Gastrocnemius medialis (tissue), 4 donors: ENCODE data around the gene SERPINB6.

Experiments used
- POLR2A ChIP-seq, 2 donors: fragments of 450-650 bp; IDR thresholded peaks; one replicate each; pipeline ENCODE4 v1.6.1; 2017; ENCODE audit warnings: antibody characterized with exemption in 2 of 2, mild to moderate bottlenecking in 2 of 2, moderate library complexity in 2 of 2
- TF ChIP-seq, protein P1 (sequence below), 5 experiments: fragments of 450-650 bp in 3 of 5; fragments of 200-600 bp in 2 of 5; sonication (generic) in 2 of 5; IDR thresholded peaks in 4 of 5; conservative IDR thresholded peaks in 1 of 5; 1 replicate in 4 of 5; 2 replicates in 1 of 5; pipeline ENCODE4 v1.5.1; 2016 to 2019; ENCODE audit warnings: antibody characterized with exemption in 5 of 5, mild to moderate bottlenecking in 3 of 5, moderate library complexity in 3 of 5

DNA sequence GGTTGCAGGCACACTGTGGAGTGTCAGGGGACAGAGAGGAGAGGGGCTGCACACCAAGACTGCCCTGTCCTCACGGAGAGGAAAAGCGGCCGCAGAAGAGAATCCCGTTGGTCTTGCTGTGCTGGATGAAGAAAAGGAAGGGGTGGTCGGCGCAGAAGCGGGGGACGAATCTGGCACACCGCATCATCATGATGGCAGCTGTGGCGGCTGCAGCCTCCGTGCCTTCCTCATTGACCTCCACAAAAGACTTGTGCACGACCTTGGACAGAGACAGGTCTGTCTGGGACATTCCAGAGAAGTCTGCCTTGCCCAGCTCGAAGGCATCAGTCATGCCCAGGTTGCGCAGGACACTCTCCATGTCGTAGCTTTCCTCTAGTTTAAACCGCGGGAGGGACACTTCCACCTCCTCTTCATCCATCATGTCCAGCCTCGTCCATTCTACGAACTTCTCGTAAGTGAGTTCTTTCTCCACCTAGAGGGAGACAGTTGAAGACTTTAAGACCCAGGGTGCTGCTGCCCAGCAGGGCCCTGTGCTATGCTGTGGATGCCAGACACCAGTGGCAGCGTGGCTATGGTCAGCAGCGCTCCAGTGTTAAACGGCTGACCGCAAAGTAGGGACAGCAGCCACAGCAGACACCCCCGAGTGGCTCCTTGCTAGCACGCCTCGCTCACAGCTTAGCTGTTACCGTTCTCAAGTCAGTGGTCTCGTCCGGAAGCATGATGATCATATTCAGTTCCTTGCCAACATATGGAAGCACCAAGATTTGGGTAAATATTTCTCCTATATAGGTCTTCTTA, 22.9 kb downstream of the SERPINB6 start:
- TF ChIP-seq POLR2A (IDR thresholded peaks at IDR 0.05), result no peak
- TF ChIP-seq, protein P1, sequence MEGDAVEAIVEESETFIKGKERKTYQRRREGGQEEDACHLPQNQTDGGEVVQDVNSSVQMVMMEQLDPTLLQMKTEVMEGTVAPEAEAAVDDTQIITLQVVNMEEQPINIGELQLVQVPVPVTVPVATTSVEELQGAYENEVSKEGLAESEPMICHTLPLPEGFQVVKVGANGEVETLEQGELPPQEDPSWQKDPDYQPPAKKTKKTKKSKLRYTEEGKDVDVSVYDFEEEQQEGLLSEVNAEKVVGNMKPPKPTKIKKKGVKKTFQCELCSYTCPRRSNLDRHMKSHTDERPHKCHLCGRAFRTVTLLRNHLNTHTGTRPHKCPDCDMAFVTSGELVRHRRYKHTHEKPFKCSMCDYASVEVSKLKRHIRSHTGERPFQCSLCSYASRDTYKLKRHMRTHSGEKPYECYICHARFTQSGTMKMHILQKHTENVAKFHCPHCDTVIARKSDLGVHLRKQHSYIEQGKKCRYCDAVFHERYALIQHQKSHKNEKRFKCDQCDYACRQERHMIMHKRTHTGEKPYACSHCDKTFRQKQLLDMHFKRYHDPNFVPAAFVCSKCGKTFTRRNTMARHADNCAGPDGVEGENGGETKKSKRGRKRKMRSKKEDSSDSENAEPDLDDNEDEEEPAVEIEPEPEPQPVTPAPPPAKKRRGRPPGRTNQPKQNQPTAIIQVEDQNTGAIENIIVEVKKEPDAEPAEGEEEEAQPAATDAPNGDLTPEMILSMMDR (IDR thresholded peaks at IDR 0.05 in 4 of 5, conservative IDR thresholded peaks at IDR 0.05 in 1 of 5), result no peak
